ENCODE measurements around the gene ARIH1. TPM values are rescaled to one million over a fixed set of nuclear protein-coding genes. Genes with fewer than 3 reads are reported as not detected.

Gene ARIH1
- total RNA-seq, 1 donor from 2014 or later: 159 TPM

- intact Hi-C loops (cut with DNase I): no loop called here
- ATAC-seq (no peak), DNase-seq (no peak)
- H3K4me3 ChIP-seq: no peak overlapping the region
- no peaks in the 10 kb centered on the region for H3K9me3 ChIP-seq
- H3K36me3 ChIP-seq: peaks cover 6% of the 10 kb centered on the region
- TF ChIP-seq CTCF (IDR thresholded peaks at IDR 0.05): no peak
- H3K4me1 ChIP-seq: peaks cover 39% of the 10 kb centered on the region
- H3K27me3 ChIP-seq: no peaks in the 10 kb centered on the region
- no peak overlapping the region for H3K27ac ChIP-seq
These were observed 14.4 kb downstream of the ARIH1 start for GRCh38 chr15:72488558-72488957.

- Histone ChIP-seq H3K36me3 (peaks cover 6% of the 10 kb centered on the region), H3K4me1 (peaks cover 51% of the 10 kb centered on the region), H3K27me3 (no peaks in the 10 kb centered on the region), H3K9me3 (no peaks in the 10 kb centered on the region), H3K27ac (no peak overlapping the region), H3K4me3 (no peak overlapping the region)
- no peak for TF ChIP-seq CTCF (IDR thresholded peaks at IDR 0.05)
- no peak for DNase-seq
- intact Hi-C loops (cut with DNase I): no loop called here
- ATAC-seq: no peak
These were observed 15.9 kb downstream of the ARIH1 start for GRCh38 chr15:72489943-72490554.

- intact Hi-C loops (cut with DNase I): no loop called here
These were observed 17.6 kb downstream of the ARIH1 start for GRCh38 chr15:72491768-72492167.

GRCh38 chr15:72492733-72493132, 18.6 kb downstream of the ARIH1 start:
- ATAC-seq (no peak), DNase-seq (no peak)
- Histone ChIP-seq H3K4me1 (peaks cover 66% of the 10 kb centered on the region), H3K36me3 (peaks cover 6% of the 10 kb centered on the region), H3K9me3 (no peaks in the 10 kb centered on the region), H3K4me3 (no peak overlapping the region), H3K27me3 (no peaks in the 10 kb centered on the region), H3K27ac (no peak overlapping the region)
- no peak for TF ChIP-seq CTCF (IDR thresholded peaks at IDR 0.05)
- intact Hi-C loops (cut with DNase I): no loop called here

More at GRCh38 chr15:72491768-72492167, 17.6 kb downstream of the ARIH1 start:
- ATAC-seq: no peak
- H3K9me3 ChIP-seq: no peaks in the 10 kb centered on the region
- peaks cover 62% of the 10 kb centered on the region for H3K4me1 ChIP-seq
- H3K27me3 ChIP-seq: no peaks in the 10 kb centered on the region
- no peak for DNase-seq
- TF ChIP-seq CTCF (IDR thresholded peaks at IDR 0.05): no peak
- no peak overlapping the region for H3K4me3 ChIP-seq
- H3K27ac ChIP-seq: no peak overlapping the region
- peaks cover 6% of the 10 kb centered on the region for H3K36me3 ChIP-seq

- no peak overlapping the region for H3K27ac ChIP-seq
- intact Hi-C loops (cut with DNase I): no loop called here
- no peak overlapping the region for H3K4me3 ChIP-seq
- TF ChIP-seq CTCF (IDR thresholded peaks at IDR 0.05): no peak
- H3K9me3 ChIP-seq: no peaks in the 10 kb centered on the region
- no peak for ATAC-seq
- no peak for DNase-seq
- H3K36me3 ChIP-seq: peaks cover 6% of the 10 kb centered on the region
- no peaks in the 10 kb centered on the region for H3K27me3 ChIP-seq
- peaks cover 62% of the 10 kb centered on the region for H3K4me1 ChIP-seq
These were observed 19.1 kb downstream of the ARIH1 start for GRCh38 chr15:72493220-72493619.

- Histone ChIP-seq H3K27me3 (no peaks in the 10 kb centered on the region), H3K4me3 (no peak overlapping the region), H3K4me1 (peaks cover 53% of the 10 kb centered on the region), H3K36me3 (peaks cover 1% of the 10 kb centered on the region), H3K27ac (no peak overlapping the region), H3K9me3 (no peaks in the 10 kb centered on the region)
- intact Hi-C loops (cut with DNase I): no loop called here
- no peak for DNase-seq
- no peak for ATAC-seq
- no peak for TF ChIP-seq CTCF (IDR thresholded peaks at IDR 0.05)
These were observed 20.9 kb downstream of the ARIH1 start for GRCh38 chr15:72495007-72495406.
